ENCODE results near the gene STK35.
A peak's percentile ranks its signal among the peaks of the same experiment; 100 is the strongest.

The STK35 gene

GRCh38 chr20:2137552-2138201 is 36.0 kb downstream of the STK35 start:
- peak; percentile 97 for DNase-seq

- DNase-seq = no peak
Measured at GRCh38 chr20:2138396-2138795, 36.8 kb downstream of the STK35 start.

- no peak for DNase-seq
Measured at GRCh38 chr20:2139250-2139649, 37.6 kb downstream of the STK35 start.

- no peak for DNase-seq
Measured at GRCh38 chr20:2139736-2140135, 38.1 kb downstream of the STK35 start.

- peak; percentile 36 for DNase-seq
Measured at GRCh38 chr20:2140561-2140960, 38.9 kb downstream of the STK35 start.

GRCh38 chr20:2141600-2142575 is 40.3 kb downstream of the STK35 start:
- DNase-seq = no peak

- DNase-seq = no peak
Measured at GRCh38 chr20:2142649-2143048, 41.0 kb downstream of the STK35 start.

GRCh38 chr20:2143594-2143993 is 42.0 kb downstream of the STK35 start:
- DNase-seq = no peak

GRCh38 chr20:2144850-2145249 is 43.2 kb downstream of the STK35 start:
- DNase-seq = no peak

GRCh38 chr20:2145376-2145775 is 43.7 kb downstream of the STK35 start:
- DNase-seq = no peak

- no peak for DNase-seq
Measured at GRCh38 chr20:2146080-2146867, 44.6 kb downstream of the STK35 start.

- DNase-seq = peak; percentile 67
Measured at GRCh38 chr20:2149507-2149906, 47.9 kb downstream of the STK35 start.

- no peak for DNase-seq
Measured at GRCh38 chr20:2150660-2151059, 49.0 kb downstream of the STK35 start.

- peak; percentile 74 for DNase-seq
Measured at GRCh38 chr20:2151858-2152281, 50.2 kb downstream of the STK35 start.

GRCh38 chr20:2152317-2152716 is 50.7 kb downstream of the STK35 start:
- no peak for DNase-seq

- DNase-seq = no peak
Measured at GRCh38 chr20:2153326-2153725, 51.7 kb downstream of the STK35 start.

GRCh38 chr20:2156224-2156623 is 54.6 kb downstream of the STK35 start:
- no peak for DNase-seq

GRCh38 chr20:2156666-2157624 is 55.3 kb downstream of the STK35 start:
- peak; percentile 33 for DNase-seq

- DNase-seq = no peak
Measured at GRCh38 chr20:2162125-2162822, 60.6 kb downstream of the STK35 start.

- no peak for DNase-seq
Measured at GRCh38 chr20:2162823-2163166, 61.2 kb downstream of the STK35 start.

GRCh38 chr20:2163312-2163711 is 61.7 kb downstream of the STK35 start:
- no peak for DNase-seq

GRCh38 chr20:2163757-2164156 is 62.1 kb downstream of the STK35 start:
- DNase-seq = no peak

All from EL (cell line).